IMR-90 (cell line): ENCODE results near the gene CASZ1. TPM values are rescaled to one million over a fixed set of nuclear protein-coding genes. Genes with fewer than 3 reads are reported as not detected.

Experiments
- ATAC-seq: fragments of 200-7000 bp; cut with Tn5 transposase; 2 replicates; pipeline ENCODE4 v1.9.1; 2020; ENCODE audit warnings: low read depth, mild to moderate bottlenecking, moderate library complexity
- BruUV-seq: library from RNA; stranded (reverse); fragments of 400-500 nt; replicated peaks from 2 replicates; lab custom pipeline; 2021; lab: Mats Ljungman, UMichigan
- CTCF ChIA-PET: fragments of 300-600 bp; formaldehyde crosslinking; extraction: SDS; loops from one replicate; lab custom pipeline; 2021; ENCODE audit warnings: antibody characterized with exemption; lab: Yijun Ruan, JAX
- POLR2A ChIA-PET: fragments of 300-600 bp; sonication (Branson Sonifier 250); formaldehyde crosslinking; loops from one replicate; lab custom pipeline; 2022; ENCODE audit warnings: antibody characterized with exemption; ENCODE audit not compliant: unreplicated experiment; lab: Charles Lee
- DNase-seq: peaks from one replicate; pipeline ENCODE4 v3.0.0; 2013
- H2AFZ ChIP-seq: replicated peaks from 2 replicates; pipeline ENCODE3; 2013; ENCODE audit warnings: low read length, mild to moderate bottlenecking; ENCODE audit not compliant: poor library complexity
- H2AK5ac ChIP-seq: 2 replicates; pipeline ENCODE4 v1.6.1; 2013; ENCODE audit warnings: low read depth, low read length, inconsistent platforms
- H2AK9ac ChIP-seq: replicated peaks from 2 replicates; pipeline ENCODE3; 2013; ENCODE audit warnings: mild to moderate bottlenecking, low read depth, low read length, moderate library complexity; ENCODE audit not compliant: poor library complexity
- H2BK120ac ChIP-seq: 2 replicates; pipeline ENCODE4 v1.6.1; 2013; ENCODE audit warnings: low read depth, low read length, inconsistent platforms
- H2BK15ac ChIP-seq: 3 replicates; pipeline ENCODE4 v1.6.1; 2013; ENCODE audit warnings: low read depth, low read length, inconsistent platforms
- H2BK20ac ChIP-seq: 2 replicates; pipeline ENCODE4 v1.6.1; 2013; ENCODE audit warnings: low read depth, mild to moderate bottlenecking, inconsistent platforms, low read length, moderate library complexity
- H2BK5ac ChIP-seq: 2 replicates; pipeline ENCODE4 v1.6.1; 2013; ENCODE audit warnings: mild to moderate bottlenecking, low read depth, low read length, inconsistent platforms; ENCODE audit not compliant: poor library complexity, severe bottlenecking
- H3K14ac ChIP-seq: replicated peaks from 2 replicates; pipeline ENCODE4 v1.6.1; 2013; ENCODE audit warnings: low read depth, low read length, inconsistent platforms
- H3K18ac ChIP-seq: 2 replicates; pipeline ENCODE4 v1.6.1; 2013; ENCODE audit warnings: low read depth, low read length, control low read depth
- H3K23ac ChIP-seq: 2 replicates; pipeline ENCODE4 v1.6.1; 2013; ENCODE audit warnings: low read depth, low read length, inconsistent platforms
- H3K27ac ChIP-seq: 2 replicates; pipeline ENCODE4 v1.5.1; 2013; ENCODE audit warnings: mild to moderate bottlenecking, control low read depth, low read length; ENCODE audit not compliant: insufficient read depth
- H3K27me3 ChIP-seq: 2 replicates; pipeline ENCODE4 v1.6.1; 2013; ENCODE audit warnings: low read length; ENCODE audit not compliant: control insufficient read depth, insufficient read depth
- H3K36me3 ChIP-seq: 2 replicates; pipeline ENCODE4 v1.6.1; 2013; ENCODE audit warnings: low read length, mixed read lengths; ENCODE audit not compliant: control insufficient read depth, insufficient read depth
- H3K4ac ChIP-seq: 2 replicates; pipeline ENCODE4 v1.6.1; 2013; ENCODE audit warnings: low read depth, low read length, inconsistent platforms
- H3K4me1 ChIP-seq: 2 replicates; pipeline ENCODE4 v1.6.1; 2013; ENCODE audit warnings: low read length, mixed read lengths; ENCODE audit not compliant: control insufficient read depth, insufficient read depth
- H3K4me2 ChIP-seq: 2 replicates; pipeline ENCODE4 v1.6.1; 2013; ENCODE audit warnings: low read depth, mild to moderate bottlenecking, control low read depth, low read length, moderate library complexity
- H3K4me3 ChIP-seq: 2 replicates; pipeline ENCODE4 v1.5.1; 2013; ENCODE audit warnings: low read depth, mild to moderate bottlenecking, control low read depth, low read length, moderate library complexity; ENCODE audit not compliant: insufficient read depth
- H3K56ac ChIP-seq: 2 replicates; pipeline ENCODE4 v1.6.1; 2013; ENCODE audit warnings: low read length, inconsistent platforms; ENCODE audit not compliant: insufficient read depth; ENCODE audit errors: extremely low read depth
- H3K79me1 ChIP-seq, 2 experiments: 2 replicates each; pipeline ENCODE4 v1.6.1; 2013; ENCODE audit warnings: low read length in 2 of 2, inconsistent platforms in 1 of 2, low read depth in 1 of 2
- H3K9ac ChIP-seq: 2 replicates; pipeline ENCODE4 v1.6.1; 2013; ENCODE audit warnings: low read depth, low read length, control low read depth
- H3K9me1 ChIP-seq: 2 replicates; pipeline ENCODE4 v1.6.1; 2013; ENCODE audit warnings: low read length, inconsistent platforms; ENCODE audit not compliant: insufficient read depth
- H3K9me3 ChIP-seq: 2 replicates; pipeline ENCODE4 v1.6.1; 2013; ENCODE audit warnings: low read length; ENCODE audit not compliant: control insufficient read depth, insufficient read depth
- H4K20me1 ChIP-seq: 2 replicates; pipeline ENCODE4 v1.6.1; 2013; ENCODE audit warnings: low read length, inconsistent platforms; ENCODE audit not compliant: insufficient read depth
- H4K5ac ChIP-seq: 2 replicates; pipeline ENCODE4 v1.6.1; 2013; ENCODE audit warnings: mild to moderate bottlenecking, low read depth, low read length, control low read depth
- H4K8ac ChIP-seq, 2 experiments: 2 replicates each; pipeline ENCODE4 v1.6.1; 2013; ENCODE audit warnings: low read depth in 2 of 2, low read length in 2 of 2, control low read depth in 1 of 2, inconsistent platforms in 1 of 2
- H4K91ac ChIP-seq: 2 replicates; pipeline ENCODE4 v1.6.1; 2013; ENCODE audit warnings: low read depth, low read length, inconsistent platforms; ENCODE audit not compliant: insufficient read depth
- CHD1 ChIP-seq: IDR thresholded peaks from 2 replicates; pipeline ENCODE4 v1.6.1; 2012; ENCODE audit warnings: low read depth, low read length, improper control_type of control experiment
- FOS ChIP-seq: fragments of 150-350 bp; IDR thresholded peaks from 2 replicates; pipeline ENCODE4 v1.6.1; 2016; ENCODE audit warnings: low read depth, low read length
- RAD21 ChIP-seq: IDR thresholded peaks from 2 replicates; pipeline ENCODE4 v1.6.1; 2012; ENCODE audit warnings: low read length, improper control_type of control experiment
- RCOR1 ChIP-seq: IDR thresholded peaks from 2 replicates; pipeline ENCODE4 v1.6.1; 2012; ENCODE audit warnings: mild to moderate bottlenecking, low read length, improper control_type of control experiment; ENCODE audit not compliant: insufficient replicate concordance
- WGBS, 2 experiments: methylation state at CpG; one replicate each; pipeline versions ENCODE4 v1.1.5 to v1.1.7; 2013; ENCODE audit warnings: missing lambda C conversion rate in 2 of 2; ENCODE audit not compliant: insufficient read length in 1 of 2; ENCODE audit errors: extremely low coverage in 2 of 2; 5-methylcytosine and 5-hydroxymethylcytosine counted together
- dilution Hi-C: fragments of 300-500 bp; cut with HindIII; formaldehyde crosslinking; loops from one replicate; pipeline ENCODE4 v1.14.3; 2018; ENCODE audit warnings: low sequenced_read_pairs; ENCODE audit not compliant: unreplicated experiment
- in situ Hi-C: fragments of 300-500 bp; cut with MboI; formaldehyde crosslinking; loops from 3 replicates; pipeline ENCODE4 v1.14.3; 2019; ENCODE audit warnings: low sequenced_read_pairs, inconsistent platforms, mixed read lengths
- intact Hi-C: fragments of 100-400 bp; cut with micrococcal nuclease; formaldehyde crosslinking; loops from 2 replicates; pipeline ENCODE4 v1.10.0; 2022
- polyA plus RNA-seq, 3 experiments: library from polyadenylated mRNA; depleted of rRNA; stranded (reverse); fragments of >200 nt; gene quantifications; 2 replicates each; pipeline ENCODE4 v1.2.3, GENCODE V29; 2012; ENCODE audit warnings: low replicate concordance in 1 of 3
- total RNA-seq: library from RNA; depleted of rRNA; stranded (reverse); fragments of >200 nt; gene quantifications from 2 replicates; pipeline ENCODE4 v1.2.3, GENCODE V29; 2012
- TF ChIP-seq, protein P1 (sequence below): conservative IDR thresholded peaks from 2 replicates; pipeline ENCODE4 v1.5.1; 2012; ENCODE audit warnings: mild to moderate bottlenecking, low read depth, low read length, improper control_type of control experiment
- TF ChIP-seq, protein P2 (sequence below): fragments of 150-350 bp; IDR thresholded peaks from 2 replicates; pipeline ENCODE4 v1.6.1; 2017; ENCODE audit warnings: mild to moderate bottlenecking, antibody characterized with exemption, low read length, low read depth

The CASZ1 gene
- total and polyA plus RNA-seq, 2 of the 4 experiments (the other 2 are of a cell fraction) = 0.18 to 0.24 TPM

DNA sequence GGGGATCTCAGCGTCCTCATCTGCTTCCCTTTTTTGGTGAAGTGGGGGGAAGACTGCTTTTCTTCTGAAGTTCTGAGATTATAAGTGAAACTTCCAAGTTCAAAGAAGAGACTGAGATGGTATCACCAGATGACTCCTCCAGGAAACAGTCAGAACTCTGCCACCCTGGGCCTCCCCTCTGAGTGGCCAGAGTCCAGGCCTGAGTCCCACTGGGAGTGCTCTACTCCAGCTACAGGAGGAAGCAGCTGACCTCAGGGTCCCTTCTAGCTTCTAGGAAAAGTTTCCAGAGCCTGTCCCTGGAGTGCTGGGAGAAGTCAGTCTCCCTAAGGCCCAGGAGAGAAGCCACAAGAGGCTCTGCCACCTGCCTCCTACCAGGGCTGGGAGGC, 104.7 kb downstream of the CASZ1 start:
- intact Hi-C loops = loop anchor here (10.0 kb wide), 1 partner anchor 173 kb away; no protein-coding TSS in a partner anchor
- Histone ChIP-seq H4K91ac (no peak overlapping the region), H3K27me3 (peaks cover 16% of the 10 kb centered on the region; the same call in 1 of the 2 replicates), H4K5ac (no peak overlapping the region), H3K27ac (no peak overlapping the region), H2BK5ac (no peak overlapping the region), H3K14ac (no peak overlapping the region), H3K18ac (no peak overlapping the region), H3K4me1 (no peaks in the 10 kb centered on the region; the same call in 1 of the 2 replicates), H2AK9ac (peak overlapping the region; percentile 28), H2BK120ac (no peak overlapping the region), H3K4ac (no peak overlapping the region), H3K4me3 (no peak overlapping the region), H3K36me3 (no peaks in the 10 kb centered on the region), H3K9me3 (no peaks in the 10 kb centered on the region), H3K9me1 (no peaks in the 10 kb centered on the region), H4K20me1 (no peaks in the 10 kb centered on the region), H3K23ac (no peak overlapping the region), H2AFZ (no peak overlapping the region), H2BK20ac (no peak overlapping the region), H4K8ac (no peak overlapping the region), H3K4me2 (no peak overlapping the region), H3K9ac (no peak overlapping the region), H3K79me1 (no peaks in the 10 kb centered on the region), H2BK15ac (no peak overlapping the region), H3K56ac (no peak overlapping the region), H2AK5ac (no peak overlapping the region)
- POLR2A ChIA-PET = no interaction called here
- CTCF ChIA-PET = no interaction called here
- no CpG with 5 or more reads among the region's 1 CpG for WGBS, 2 experiments
- ATAC-seq = no peak
- dilution Hi-C loops = no loop called here
- TF ChIP-seq RAD21 = no peak
- TF ChIP-seq, protein P1, sequence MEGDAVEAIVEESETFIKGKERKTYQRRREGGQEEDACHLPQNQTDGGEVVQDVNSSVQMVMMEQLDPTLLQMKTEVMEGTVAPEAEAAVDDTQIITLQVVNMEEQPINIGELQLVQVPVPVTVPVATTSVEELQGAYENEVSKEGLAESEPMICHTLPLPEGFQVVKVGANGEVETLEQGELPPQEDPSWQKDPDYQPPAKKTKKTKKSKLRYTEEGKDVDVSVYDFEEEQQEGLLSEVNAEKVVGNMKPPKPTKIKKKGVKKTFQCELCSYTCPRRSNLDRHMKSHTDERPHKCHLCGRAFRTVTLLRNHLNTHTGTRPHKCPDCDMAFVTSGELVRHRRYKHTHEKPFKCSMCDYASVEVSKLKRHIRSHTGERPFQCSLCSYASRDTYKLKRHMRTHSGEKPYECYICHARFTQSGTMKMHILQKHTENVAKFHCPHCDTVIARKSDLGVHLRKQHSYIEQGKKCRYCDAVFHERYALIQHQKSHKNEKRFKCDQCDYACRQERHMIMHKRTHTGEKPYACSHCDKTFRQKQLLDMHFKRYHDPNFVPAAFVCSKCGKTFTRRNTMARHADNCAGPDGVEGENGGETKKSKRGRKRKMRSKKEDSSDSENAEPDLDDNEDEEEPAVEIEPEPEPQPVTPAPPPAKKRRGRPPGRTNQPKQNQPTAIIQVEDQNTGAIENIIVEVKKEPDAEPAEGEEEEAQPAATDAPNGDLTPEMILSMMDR = no peak
- TF ChIP-seq, protein P2, sequence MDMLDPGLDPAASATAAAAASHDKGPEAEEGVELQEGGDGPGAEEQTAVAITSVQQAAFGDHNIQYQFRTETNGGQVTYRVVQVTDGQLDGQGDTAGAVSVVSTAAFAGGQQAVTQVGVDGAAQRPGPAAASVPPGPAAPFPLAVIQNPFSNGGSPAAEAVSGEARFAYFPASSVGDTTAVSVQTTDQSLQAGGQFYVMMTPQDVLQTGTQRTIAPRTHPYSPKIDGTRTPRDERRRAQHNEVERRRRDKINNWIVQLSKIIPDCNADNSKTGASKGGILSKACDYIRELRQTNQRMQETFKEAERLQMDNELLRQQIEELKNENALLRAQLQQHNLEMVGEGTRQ = no peak
- no peak for TF ChIP-seq CHD1
- TF ChIP-seq RCOR1 = no peak
- TF ChIP-seq FOS = no peak
- DNase-seq = no peak
- BruUV-seq = no TSS peak
- in situ Hi-C loops = loop anchor here (10.0 kb wide), 1 partner anchor 167 kb away; no protein-coding TSS in a partner anchor
